HEK293 (cell line): ENCODE results near the gene TBC1D20.

ENCODE experiments used
- GFI1B ChIP-seq: fragments of 450-650 bp; formaldehyde crosslinking; IDR thresholded peaks from 2 replicates; pipeline ENCODE4 v1.5.1; 2016; ENCODE audit warnings: missing biosample characterization, missing genetic modification characterization
- HOXA7 ChIP-seq: sonication (generic); formaldehyde crosslinking; IDR thresholded peaks from 2 replicates; pipeline ENCODE4 v1.8.1; 2022; ENCODE audit warnings: missing genetic modification reagents, borderline replicate concordance
- ZIC2 ChIP-seq: fragments of 450-650 bp; formaldehyde crosslinking; IDR thresholded peaks from 2 replicates; pipeline ENCODE4 v1.5.1; 2016; ENCODE audit warnings: missing biosample characterization, missing genetic modification characterization
- ZNF121 ChIP-seq: fragments of 450-650 bp; formaldehyde crosslinking; IDR thresholded peaks from 2 replicates; pipeline ENCODE4 v1.5.1; 2016; ENCODE audit warnings: missing biosample characterization, missing genetic modification characterization
- ZNF19 ChIP-seq: fragments of 450-650 bp; formaldehyde crosslinking; IDR thresholded peaks from 2 replicates; pipeline ENCODE4; 2016; ENCODE audit warnings: missing biosample characterization, missing genetic modification characterization, low read depth
- ZNF239 ChIP-seq: fragments of 450-650 bp; formaldehyde crosslinking; IDR thresholded peaks from 2 replicates; pipeline ENCODE4 v1.5.1; 2016; ENCODE audit warnings: missing biosample characterization, missing genetic modification characterization
- ZNF302 ChIP-seq: fragments of 450-650 bp; formaldehyde crosslinking; IDR thresholded peaks from 2 replicates; pipeline ENCODE4 v1.5.1; 2016; ENCODE audit warnings: missing biosample characterization, missing genetic modification characterization, low read depth
- ZNF473 ChIP-seq: fragments of 450-650 bp; formaldehyde crosslinking; IDR thresholded peaks from 2 replicates; pipeline ENCODE4 v1.5.1; 2017; ENCODE audit warnings: missing biosample characterization, missing genetic modification characterization
- ZNF560 ChIP-seq: fragments of 450-650 bp; formaldehyde crosslinking; IDR thresholded peaks from 2 replicates; pipeline ENCODE4 v1.5.1; 2017; ENCODE audit warnings: missing biosample characterization, missing genetic modification characterization, borderline replicate concordance
- ZNF629 ChIP-seq: fragments of 450-650 bp; formaldehyde crosslinking; IDR thresholded peaks from 2 replicates; pipeline ENCODE4 v1.5.1; 2017; ENCODE audit warnings: missing biosample characterization, missing genetic modification characterization
- ZNF791 ChIP-seq: fragments of 450-650 bp; formaldehyde crosslinking; IDR thresholded peaks from 2 replicates; pipeline ENCODE4 v1.5.1; 2016; ENCODE audit warnings: missing biosample characterization, missing genetic modification characterization
- ZSCAN16 ChIP-seq: fragments of 450-650 bp; formaldehyde crosslinking; IDR thresholded peaks from 2 replicates; pipeline ENCODE4 v1.5.1; 2016; ENCODE audit warnings: missing biosample characterization, missing genetic modification characterization
- TF ChIP-seq, protein P1 (sequence below): fragments of 450-650 bp; formaldehyde crosslinking; IDR thresholded peaks from 2 replicates; pipeline ENCODE4 v1.5.1; 2016; ENCODE audit warnings: missing biosample characterization, missing genetic modification characterization
- TF ChIP-seq, protein P2 (sequence below): fragments of 450-650 bp; formaldehyde crosslinking; IDR thresholded peaks from 2 replicates; pipeline ENCODE4 v1.5.1; 2017; ENCODE audit warnings: missing biosample characterization, missing genetic modification characterization
- TF ChIP-seq, protein P3 (sequence below): IDR thresholded peaks from 2 replicates; pipeline ENCODE4 v1.6.1; 2011; ENCODE audit warnings: mild to moderate bottlenecking, low read depth, low read length, borderline replicate concordance
- TF ChIP-seq, protein P4 (sequence below): fragments of 450-650 bp; formaldehyde crosslinking; IDR thresholded peaks from 2 replicates; pipeline ENCODE4 v1.5.1; 2017; ENCODE audit warnings: missing biosample characterization, missing genetic modification characterization
- TF ChIP-seq, protein P5 (sequence below): fragments of 450-650 bp; formaldehyde crosslinking; IDR thresholded peaks from 2 replicates; pipeline ENCODE4 v1.5.1; 2016; ENCODE audit warnings: missing biosample characterization, missing genetic modification characterization
- TF ChIP-seq, protein P6 (sequence below): fragments of 450-650 bp; formaldehyde crosslinking; IDR thresholded peaks from 2 replicates; pipeline ENCODE4 v1.5.1; 2017; ENCODE audit warnings: missing biosample characterization, missing genetic modification characterization
- TF ChIP-seq, protein P7 (sequence below): fragments of 450-650 bp; formaldehyde crosslinking; IDR thresholded peaks from 2 replicates; pipeline ENCODE4 v1.5.1; 2016; ENCODE audit warnings: missing biosample characterization, missing genetic modification characterization, borderline replicate concordance
- TF ChIP-seq, protein P8 (sequence below): fragments of 450-650 bp; formaldehyde crosslinking; IDR thresholded peaks from 2 replicates; pipeline ENCODE4 v1.5.1; 2017; ENCODE audit warnings: missing biosample characterization, missing genetic modification characterization

TBC1D20 gene

DNA sequence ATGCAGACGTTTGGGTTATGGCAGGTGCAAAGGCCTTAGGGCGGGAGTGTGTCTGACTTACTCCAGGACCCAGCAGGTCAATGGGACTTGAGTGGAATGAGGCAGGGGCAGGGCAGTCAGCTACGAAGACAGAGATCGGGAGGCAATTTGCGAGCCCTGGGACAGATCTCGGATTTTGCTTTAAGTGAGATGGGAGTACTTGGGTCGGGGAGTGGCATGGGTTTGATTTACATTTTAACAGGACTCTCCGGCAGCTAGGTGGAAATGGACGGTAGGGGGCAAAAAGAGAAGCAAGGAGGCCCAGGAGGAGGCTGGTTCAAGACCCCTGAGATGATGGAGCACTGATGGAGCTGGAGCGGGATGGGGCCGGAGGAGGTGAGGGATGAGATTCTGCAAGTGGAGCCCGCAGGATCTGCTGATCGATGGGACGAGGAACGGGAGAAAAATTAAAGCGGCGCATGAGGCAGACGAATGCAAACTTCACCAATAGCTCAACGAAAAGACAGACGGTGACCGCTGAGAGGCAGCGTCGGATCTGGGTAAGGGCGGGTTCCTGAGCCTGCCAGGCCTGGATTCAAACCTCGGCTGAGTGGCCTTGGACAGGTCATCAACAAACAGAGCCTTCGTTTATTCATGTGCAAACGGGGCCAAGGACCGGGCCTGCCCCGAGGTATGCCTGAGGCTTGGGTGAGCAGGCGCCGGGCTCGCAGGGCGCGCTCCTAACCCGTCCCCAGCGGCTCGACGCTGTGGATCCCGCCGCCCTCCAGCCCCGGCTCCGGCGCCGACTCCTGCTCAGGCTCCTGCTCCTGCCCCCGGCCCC, 55.0 kb downstream of the TBC1D20 start (continued):
- TF ChIP-seq ZNF239 (tag by site-specific recombination), result no peak
- TF ChIP-seq ZNF19 (tag by site-specific recombination), result no peak
- TF ChIP-seq, protein P1, sequence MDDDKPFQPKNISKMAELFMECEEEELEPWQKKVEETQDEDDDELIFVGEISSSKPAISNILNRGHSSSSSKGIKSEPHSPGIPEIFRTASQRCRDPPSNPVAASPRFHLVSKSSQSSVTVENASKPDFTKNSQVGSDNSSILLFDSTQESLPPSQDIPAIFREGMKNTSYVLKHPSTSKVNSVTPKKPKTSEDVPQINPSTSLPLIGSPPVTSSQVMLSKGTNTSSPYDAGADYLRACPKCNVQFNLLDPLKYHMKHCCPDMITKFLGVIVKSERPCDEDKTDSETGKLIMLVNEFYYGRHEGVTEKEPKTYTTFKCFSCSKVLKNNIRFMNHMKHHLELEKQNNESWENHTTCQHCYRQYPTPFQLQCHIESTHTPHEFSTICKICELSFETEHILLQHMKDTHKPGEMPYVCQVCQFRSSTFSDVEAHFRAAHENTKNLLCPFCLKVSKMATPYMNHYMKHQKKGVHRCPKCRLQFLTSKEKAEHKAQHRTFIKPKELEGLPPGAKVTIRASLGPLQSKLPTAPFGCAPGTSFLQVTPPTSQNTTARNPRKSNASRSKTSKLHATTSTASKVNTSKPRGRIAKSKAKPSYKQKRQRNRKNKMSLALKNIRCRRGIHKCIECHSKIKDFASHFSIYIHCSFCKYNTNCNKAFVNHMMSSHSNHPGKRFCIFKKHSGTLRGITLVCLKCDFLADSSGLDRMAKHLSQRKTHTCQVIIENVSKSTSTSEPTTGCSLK (tag by site-specific recombination), result no peak
- no peak for TF ChIP-seq ZSCAN16 (tag by site-specific recombination)
- TF ChIP-seq ZIC2 (tag by site-specific recombination), result peak; percentile 25; the same call in 1 of the 2 replicates
- TF ChIP-seq, protein P2, sequence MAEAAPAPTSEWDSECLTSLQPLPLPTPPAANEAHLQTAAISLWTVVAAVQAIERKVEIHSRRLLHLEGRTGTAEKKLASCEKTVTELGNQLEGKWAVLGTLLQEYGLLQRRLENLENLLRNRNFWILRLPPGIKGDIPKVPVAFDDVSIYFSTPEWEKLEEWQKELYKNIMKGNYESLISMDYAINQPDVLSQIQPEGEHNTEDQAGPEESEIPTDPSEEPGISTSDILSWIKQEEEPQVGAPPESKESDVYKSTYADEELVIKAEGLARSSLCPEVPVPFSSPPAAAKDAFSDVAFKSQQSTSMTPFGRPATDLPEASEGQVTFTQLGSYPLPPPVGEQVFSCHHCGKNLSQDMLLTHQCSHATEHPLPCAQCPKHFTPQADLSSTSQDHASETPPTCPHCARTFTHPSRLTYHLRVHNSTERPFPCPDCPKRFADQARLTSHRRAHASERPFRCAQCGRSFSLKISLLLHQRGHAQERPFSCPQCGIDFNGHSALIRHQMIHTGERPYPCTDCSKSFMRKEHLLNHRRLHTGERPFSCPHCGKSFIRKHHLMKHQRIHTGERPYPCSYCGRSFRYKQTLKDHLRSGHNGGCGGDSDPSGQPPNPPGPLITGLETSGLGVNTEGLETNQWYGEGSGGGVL (tag by site-specific recombination), result peak; percentile 69
- 0 out of 2 replicates have a peak, but pooled peaks have one; percentile 12 for TF ChIP-seq ZNF629 (tag by site-specific recombination)
- TF ChIP-seq, protein P3, sequence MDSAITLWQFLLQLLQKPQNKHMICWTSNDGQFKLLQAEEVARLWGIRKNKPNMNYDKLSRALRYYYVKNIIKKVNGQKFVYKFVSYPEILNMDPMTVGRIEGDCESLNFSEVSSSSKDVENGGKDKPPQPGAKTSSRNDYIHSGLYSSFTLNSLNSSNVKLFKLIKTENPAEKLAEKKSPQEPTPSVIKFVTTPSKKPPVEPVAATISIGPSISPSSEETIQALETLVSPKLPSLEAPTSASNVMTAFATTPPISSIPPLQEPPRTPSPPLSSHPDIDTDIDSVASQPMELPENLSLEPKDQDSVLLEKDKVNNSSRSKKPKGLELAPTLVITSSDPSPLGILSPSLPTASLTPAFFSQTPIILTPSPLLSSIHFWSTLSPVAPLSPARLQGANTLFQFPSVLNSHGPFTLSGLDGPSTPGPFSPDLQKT, result no peak
- TF ChIP-seq, protein P4, sequence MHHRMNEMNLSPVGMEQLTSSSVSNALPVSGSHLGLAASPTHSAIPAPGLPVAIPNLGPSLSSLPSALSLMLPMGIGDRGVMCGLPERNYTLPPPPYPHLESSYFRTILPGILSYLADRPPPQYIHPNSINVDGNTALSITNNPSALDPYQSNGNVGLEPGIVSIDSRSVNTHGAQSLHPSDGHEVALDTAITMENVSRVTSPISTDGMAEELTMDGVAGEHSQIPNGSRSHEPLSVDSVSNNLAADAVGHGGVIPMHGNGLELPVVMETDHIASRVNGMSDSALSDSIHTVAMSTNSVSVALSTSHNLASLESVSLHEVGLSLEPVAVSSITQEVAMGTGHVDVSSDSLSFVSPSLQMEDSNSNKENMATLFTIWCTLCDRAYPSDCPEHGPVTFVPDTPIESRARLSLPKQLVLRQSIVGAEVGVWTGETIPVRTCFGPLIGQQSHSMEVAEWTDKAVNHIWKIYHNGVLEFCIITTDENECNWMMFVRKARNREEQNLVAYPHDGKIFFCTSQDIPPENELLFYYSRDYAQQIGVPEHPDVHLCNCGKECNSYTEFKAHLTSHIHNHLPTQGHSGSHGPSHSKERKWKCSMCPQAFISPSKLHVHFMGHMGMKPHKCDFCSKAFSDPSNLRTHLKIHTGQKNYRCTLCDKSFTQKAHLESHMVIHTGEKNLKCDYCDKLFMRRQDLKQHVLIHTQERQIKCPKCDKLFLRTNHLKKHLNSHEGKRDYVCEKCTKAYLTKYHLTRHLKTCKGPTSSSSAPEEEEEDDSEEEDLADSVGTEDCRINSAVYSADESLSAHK, result 0 out of 2 replicates have a peak, but pooled peaks have one; percentile 15
- TF ChIP-seq, protein P5, sequence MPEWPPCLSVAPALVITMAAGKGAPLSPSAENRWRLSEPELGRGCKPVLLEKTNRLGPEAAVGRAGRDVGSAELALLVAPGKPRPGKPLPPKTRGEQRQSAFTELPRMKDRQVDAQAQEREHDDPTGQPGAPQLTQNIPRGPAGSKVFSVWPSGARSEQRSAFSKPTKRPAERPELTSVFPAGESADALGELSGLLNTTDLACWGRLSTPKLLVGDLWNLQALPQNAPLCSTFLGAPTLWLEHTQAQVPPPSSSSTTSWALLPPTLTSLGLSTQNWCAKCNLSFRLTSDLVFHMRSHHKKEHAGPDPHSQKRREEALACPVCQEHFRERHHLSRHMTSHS (tag by site-specific recombination), result no peak
- TF ChIP-seq, protein P6, sequence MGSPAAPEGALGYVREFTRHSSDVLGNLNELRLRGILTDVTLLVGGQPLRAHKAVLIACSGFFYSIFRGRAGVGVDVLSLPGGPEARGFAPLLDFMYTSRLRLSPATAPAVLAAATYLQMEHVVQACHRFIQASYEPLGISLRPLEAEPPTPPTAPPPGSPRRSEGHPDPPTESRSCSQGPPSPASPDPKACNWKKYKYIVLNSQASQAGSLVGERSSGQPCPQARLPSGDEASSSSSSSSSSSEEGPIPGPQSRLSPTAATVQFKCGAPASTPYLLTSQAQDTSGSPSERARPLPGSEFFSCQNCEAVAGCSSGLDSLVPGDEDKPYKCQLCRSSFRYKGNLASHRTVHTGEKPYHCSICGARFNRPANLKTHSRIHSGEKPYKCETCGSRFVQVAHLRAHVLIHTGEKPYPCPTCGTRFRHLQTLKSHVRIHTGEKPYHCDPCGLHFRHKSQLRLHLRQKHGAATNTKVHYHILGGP (tag by site-specific recombination), result no peak
- no peak for TF ChIP-seq HOXA7 (CRISPR knock-in tag)
- TF ChIP-seq, protein P7, sequence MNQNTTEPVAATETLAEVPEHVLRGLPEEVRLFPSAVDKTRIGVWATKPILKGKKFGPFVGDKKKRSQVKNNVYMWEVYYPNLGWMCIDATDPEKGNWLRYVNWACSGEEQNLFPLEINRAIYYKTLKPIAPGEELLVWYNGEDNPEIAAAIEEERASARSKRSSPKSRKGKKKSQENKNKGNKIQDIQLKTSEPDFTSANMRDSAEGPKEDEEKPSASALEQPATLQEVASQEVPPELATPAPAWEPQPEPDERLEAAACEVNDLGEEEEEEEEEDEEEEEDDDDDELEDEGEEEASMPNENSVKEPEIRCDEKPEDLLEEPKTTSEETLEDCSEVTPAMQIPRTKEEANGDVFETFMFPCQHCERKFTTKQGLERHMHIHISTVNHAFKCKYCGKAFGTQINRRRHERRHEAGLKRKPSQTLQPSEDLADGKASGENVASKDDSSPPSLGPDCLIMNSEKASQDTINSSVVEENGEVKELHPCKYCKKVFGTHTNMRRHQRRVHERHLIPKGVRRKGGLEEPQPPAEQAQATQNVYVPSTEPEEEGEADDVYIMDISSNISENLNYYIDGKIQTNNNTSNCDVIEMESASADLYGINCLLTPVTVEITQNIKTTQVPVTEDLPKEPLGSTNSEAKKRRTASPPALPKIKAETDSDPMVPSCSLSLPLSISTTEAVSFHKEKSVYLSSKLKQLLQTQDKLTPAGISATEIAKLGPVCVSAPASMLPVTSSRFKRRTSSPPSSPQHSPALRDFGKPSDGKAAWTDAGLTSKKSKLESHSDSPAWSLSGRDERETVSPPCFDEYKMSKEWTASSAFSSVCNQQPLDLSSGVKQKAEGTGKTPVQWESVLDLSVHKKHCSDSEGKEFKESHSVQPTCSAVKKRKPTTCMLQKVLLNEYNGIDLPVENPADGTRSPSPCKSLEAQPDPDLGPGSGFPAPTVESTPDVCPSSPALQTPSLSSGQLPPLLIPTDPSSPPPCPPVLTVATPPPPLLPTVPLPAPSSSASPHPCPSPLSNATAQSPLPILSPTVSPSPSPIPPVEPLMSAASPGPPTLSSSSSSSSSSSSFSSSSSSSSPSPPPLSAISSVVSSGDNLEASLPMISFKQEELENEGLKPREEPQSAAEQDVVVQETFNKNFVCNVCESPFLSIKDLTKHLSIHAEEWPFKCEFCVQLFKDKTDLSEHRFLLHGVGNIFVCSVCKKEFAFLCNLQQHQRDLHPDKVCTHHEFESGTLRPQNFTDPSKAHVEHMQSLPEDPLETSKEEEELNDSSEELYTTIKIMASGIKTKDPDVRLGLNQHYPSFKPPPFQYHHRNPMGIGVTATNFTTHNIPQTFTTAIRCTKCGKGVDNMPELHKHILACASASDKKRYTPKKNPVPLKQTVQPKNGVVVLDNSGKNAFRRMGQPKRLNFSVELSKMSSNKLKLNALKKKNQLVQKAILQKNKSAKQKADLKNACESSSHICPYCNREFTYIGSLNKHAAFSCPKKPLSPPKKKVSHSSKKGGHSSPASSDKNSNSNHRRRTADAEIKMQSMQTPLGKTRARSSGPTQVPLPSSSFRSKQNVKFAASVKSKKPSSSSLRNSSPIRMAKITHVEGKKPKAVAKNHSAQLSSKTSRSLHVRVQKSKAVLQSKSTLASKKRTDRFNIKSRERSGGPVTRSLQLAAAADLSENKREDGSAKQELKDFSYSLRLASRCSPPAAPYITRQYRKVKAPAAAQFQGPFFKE (tag by site-specific recombination), result no peak
- TF ChIP-seq ZNF560, result no peak
- peak; percentile 78; the same call in 1 of the 2 replicates for TF ChIP-seq ZNF121 (tag by site-specific recombination)
- no peak for TF ChIP-seq ZNF302 (tag by site-specific recombination)
- TF ChIP-seq ZNF791, result no peak
- TF ChIP-seq, protein P8, sequence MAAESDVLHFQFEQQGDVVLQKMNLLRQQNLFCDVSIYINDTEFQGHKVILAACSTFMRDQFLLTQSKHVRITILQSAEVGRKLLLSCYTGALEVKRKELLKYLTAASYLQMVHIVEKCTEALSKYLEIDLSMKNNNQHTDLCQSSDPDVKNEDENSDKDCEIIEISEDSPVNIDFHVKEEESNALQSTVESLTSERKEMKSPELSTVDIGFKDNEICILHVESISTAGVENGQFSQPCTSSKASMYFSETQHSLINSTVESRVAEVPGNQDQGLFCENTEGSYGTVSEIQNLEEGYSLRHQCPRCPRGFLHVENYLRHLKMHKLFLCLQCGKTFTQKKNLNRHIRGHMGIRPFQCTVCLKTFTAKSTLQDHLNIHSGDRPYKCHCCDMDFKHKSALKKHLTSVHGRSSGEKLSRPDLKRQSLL (tag by site-specific recombination), result peak; percentile 100
- no peak for TF ChIP-seq ZNF473 (tag by site-specific recombination)
- TF ChIP-seq GFI1B (tag by site-specific recombination), result no peak
